HEK293T (cell line): ENCODE measurements around the gene SCGN.

Experiments used
- CTCF ChIA-PET: fragments of 350-600 bp; formaldehyde crosslinking; extraction: SDS; loops from one replicate; lab custom pipeline; 2021; ENCODE audit warnings: antibody characterized with exemption, inconsistent platforms; lab: Yijun Ruan, JAX
- POLR2A ChIA-PET: fragments of 350-600 bp; formaldehyde crosslinking; extraction: SDS; loops from one replicate; lab custom pipeline; 2020; ENCODE audit warnings: antibody characterized with exemption, inconsistent platforms; lab: Yijun Ruan, JAX
- DNase-seq: peaks from one replicate; pipeline ENCODE4 v3.0.0; 2012; ENCODE audit warnings: mixed read lengths; ENCODE audit errors: extremely low spot score
- ARNT ChIP-seq: fragments of 450-650 bp; IDR thresholded peaks from 2 replicates; pipeline ENCODE4 v1.6.1; 2017; ENCODE audit warnings: mild to moderate bottlenecking
- BHLHE40 ChIP-seq: fragments of 450-650 bp; IDR thresholded peaks from 2 replicates; pipeline ENCODE4 v1.6.1; 2016; ENCODE audit warnings: mild to moderate bottlenecking, moderate library complexity, borderline replicate concordance
- CTBP1 ChIP-seq: fragments of 450-650 bp; IDR thresholded peaks from 2 replicates; pipeline ENCODE4 v1.6.1; 2016; ENCODE audit warnings: borderline replicate concordance
- ELF4 ChIP-seq: fragments of 450-650 bp; IDR thresholded peaks from 2 replicates; pipeline ENCODE4 v1.6.1; 2017; ENCODE audit warnings: antibody characterized with exemption
- FOXA1 ChIP-seq: fragments of 450-650 bp; IDR thresholded peaks from 2 replicates; pipeline ENCODE4 v1.6.1; 2016; ENCODE audit warnings: mild to moderate bottlenecking
- FOXK2 ChIP-seq: fragments of 450-650 bp; IDR thresholded peaks from 2 replicates; pipeline ENCODE4 v1.6.1; 2016; ENCODE audit warnings: mild to moderate bottlenecking
- FOXM1 ChIP-seq: fragments of 450-650 bp; IDR thresholded peaks from 2 replicates; pipeline ENCODE4 v1.6.1; 2017; ENCODE audit warnings: mild to moderate bottlenecking, borderline replicate concordance
- HDGF ChIP-seq: fragments of 450-650 bp; IDR thresholded peaks from 2 replicates; pipeline ENCODE4 v1.6.1; 2017; ENCODE audit warnings: antibody characterized with exemption, borderline replicate concordance
- L3MBTL2 ChIP-seq: fragments of 450-650 bp; conservative IDR thresholded peaks from 2 replicates; pipeline ENCODE4 v1.6.1; 2016; ENCODE audit warnings: mild to moderate bottlenecking
- LEF1 ChIP-seq: fragments of 450-650 bp; IDR thresholded peaks from 2 replicates; pipeline ENCODE4 v1.6.1; 2017; ENCODE audit warnings: mild to moderate bottlenecking, borderline replicate concordance
- NFRKB ChIP-seq: fragments of 450-650 bp; IDR thresholded peaks from 2 replicates; pipeline ENCODE4 v1.6.1; 2016; ENCODE audit warnings: mild to moderate bottlenecking, moderate library complexity
- SP1 ChIP-seq: fragments of 450-650 bp; IDR thresholded peaks from 2 replicates; pipeline ENCODE4 v1.6.1; 2017
- SUZ12 ChIP-seq: fragments of 450-650 bp; IDR thresholded peaks from 2 replicates; pipeline ENCODE4 v1.6.1; 2016; ENCODE audit warnings: mild to moderate bottlenecking
- ZNF384 ChIP-seq: fragments of 450-650 bp; IDR thresholded peaks from 2 replicates; pipeline ENCODE4 v1.6.1; 2016
- TF ChIP-seq, protein P1 (sequence below): fragments of 450-650 bp; IDR thresholded peaks from 2 replicates; pipeline ENCODE4 v1.6.1; 2016

Gene SCGN

GRCh38 chr6:25681848-25682247, 29.8 kb downstream of the SCGN start:
- ChIA-PET POLR2A (no interaction called here), CTCF (no interaction called here)
- TF ChIP-seq LEF1 = no peak
- TF ChIP-seq FOXK2 = no peak
- no peak for DNase-seq

DNA sequence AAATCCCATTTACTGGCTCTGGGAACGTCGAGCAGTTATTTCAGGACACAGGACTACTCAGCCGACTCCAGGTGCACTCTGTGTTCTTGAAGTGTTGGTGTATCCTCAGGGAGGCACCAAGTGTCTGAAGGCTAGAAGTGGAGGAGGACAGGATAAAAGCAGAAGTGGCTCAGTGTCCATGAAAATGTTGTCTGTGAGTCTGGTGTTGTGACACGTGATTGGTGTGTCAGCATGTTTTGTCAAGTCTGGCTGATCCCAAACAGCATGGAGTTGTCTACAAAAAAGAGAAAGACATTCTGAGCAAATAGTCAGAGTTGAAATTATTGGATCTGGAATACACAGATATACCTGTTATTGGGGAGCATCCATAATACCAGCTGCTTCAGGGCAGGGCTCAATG, 30.3 kb downstream of the SCGN start:
- CTCF ChIA-PET = no interaction called here
- POLR2A ChIA-PET = no interaction called here
- DNase-seq = no peak
- TF ChIP-seq HDGF = no peak
- TF ChIP-seq FOXA1 = no peak
- TF ChIP-seq ARNT = no peak
- no peak for TF ChIP-seq FOXM1
- no peak for TF ChIP-seq L3MBTL2
- TF ChIP-seq FOXK2 = no peak
- TF ChIP-seq NFRKB = no peak
- TF ChIP-seq, protein P1, sequence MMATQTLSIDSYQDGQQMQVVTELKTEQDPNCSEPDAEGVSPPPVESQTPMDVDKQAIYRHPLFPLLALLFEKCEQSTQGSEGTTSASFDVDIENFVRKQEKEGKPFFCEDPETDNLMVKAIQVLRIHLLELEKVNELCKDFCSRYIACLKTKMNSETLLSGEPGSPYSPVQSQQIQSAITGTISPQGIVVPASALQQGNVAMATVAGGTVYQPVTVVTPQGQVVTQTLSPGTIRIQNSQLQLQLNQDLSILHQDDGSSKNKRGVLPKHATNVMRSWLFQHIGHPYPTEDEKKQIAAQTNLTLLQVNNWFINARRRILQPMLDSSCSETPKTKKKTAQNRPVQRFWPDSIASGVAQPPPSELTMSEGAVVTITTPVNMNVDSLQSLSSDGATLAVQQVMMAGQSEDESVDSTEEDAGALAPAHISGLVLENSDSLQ = no peak
- TF ChIP-seq ELF4 = no peak

DNA sequence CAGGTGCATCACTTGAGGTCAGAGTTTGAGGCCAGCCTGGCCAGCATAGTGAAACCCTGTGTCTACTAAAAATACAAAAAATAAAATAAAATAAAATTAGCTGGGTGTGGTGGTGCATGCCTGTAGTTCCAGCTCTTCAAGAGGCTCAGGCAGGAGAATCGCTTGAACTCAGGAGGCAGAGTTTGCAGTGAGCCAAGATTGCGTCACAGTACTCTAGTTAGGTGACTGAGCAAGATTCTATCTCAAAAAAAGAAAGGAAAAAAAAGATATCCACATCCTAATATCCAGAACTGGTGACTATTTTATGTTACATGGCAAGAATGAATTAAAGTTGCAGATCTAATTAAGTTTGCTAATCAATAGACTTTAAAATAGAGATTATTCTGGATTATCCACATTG, 32.5 kb downstream of the SCGN start:
- DNase-seq = no peak
- POLR2A ChIA-PET = no interaction called here
- TF ChIP-seq, protein P1 = no peak
- no peak for TF ChIP-seq FOXM1
- CTCF ChIA-PET = no interaction called here

GRCh38 chr6:25685251-25685650, 33.2 kb downstream of the SCGN start:
- TF ChIP-seq ELF4 (no peak), ARNT (no peak)
- TF ChIP-seq, protein P1 = no peak
- POLR2A ChIA-PET = no interaction called here
- CTCF ChIA-PET = no interaction called here

DNA sequence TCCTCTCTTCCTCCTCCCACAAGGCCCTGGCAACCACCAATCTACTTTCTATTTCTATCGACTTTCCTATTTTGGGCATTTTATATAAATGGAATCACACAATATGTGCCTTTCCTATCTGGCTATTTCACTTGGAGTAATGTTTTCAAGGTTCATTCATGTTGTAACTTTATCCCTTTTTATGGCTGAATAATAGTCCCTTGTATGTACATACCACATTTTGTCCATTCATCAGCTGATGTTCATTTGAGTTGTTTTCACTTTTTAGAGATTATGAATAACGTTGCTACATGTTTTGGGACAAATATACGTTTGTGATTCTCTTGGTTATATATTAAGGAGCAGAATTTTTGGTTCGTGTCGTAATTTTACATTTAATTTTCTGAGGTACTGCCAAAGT, 33.9 kb downstream of the SCGN start:
- ChIA-PET POLR2A (no interaction called here), CTCF (no interaction called here)
- no peak for DNase-seq
- TF ChIP-seq BHLHE40 (no peak), CTBP1 (no peak)

More at GRCh38 chr6:25685251-25685650, 33.2 kb downstream of the SCGN start:
- no peak for DNase-seq

DNA sequence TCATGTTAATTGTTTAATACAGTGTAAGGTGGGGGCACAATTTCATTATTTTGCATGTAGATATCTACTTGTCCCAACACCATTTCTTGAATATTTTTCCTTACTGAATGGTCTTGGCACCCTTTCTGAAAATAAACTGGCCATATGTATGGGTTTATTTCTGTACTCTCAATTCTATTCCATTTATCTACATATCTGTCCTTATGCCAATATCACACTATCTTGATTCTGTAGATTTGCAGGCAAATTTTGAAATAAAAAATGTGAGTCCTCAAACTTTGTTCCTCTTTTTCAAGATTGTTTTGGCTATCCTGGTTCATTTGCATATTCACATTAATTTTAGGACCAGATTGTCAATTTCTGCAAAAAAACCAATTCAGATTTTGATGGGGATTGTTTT, 34.8 kb downstream of the SCGN start:
- TF ChIP-seq SUZ12 (no peak), HDGF (no peak), L3MBTL2 (no peak), BHLHE40 (no peak), ARNT (no peak), CTBP1 (no peak), NFRKB (no peak), FOXK2 (no peak), ELF4 (no peak), ZNF384 (no peak), SP1 (no peak)
- TF ChIP-seq, protein P1 = no peak
- POLR2A ChIA-PET = no interaction called here
- CTCF ChIA-PET = no interaction called here
- no peak for DNase-seq

DNA sequence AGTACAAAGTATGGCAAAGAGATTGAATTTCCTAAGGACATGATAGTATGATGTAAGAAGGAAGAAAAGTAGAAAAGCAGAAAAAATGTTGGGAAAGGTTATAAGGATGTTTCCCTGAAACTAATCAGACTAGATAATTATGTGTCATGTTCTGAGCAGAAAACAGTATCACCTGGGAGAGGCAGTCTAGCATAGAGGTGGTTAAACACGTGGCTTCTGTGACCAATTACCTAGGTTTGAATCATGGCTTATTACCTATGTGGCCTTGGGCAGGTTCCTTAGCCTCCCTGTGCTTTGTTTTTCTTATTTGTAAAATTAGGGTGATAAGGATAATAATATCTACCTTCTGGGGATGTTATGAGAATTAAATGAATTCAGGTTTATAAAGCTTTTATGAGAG, 38.0 kb downstream of the SCGN start:
- ChIA-PET POLR2A (no interaction called here), CTCF (no interaction called here)
- TF ChIP-seq SUZ12 = no peak
- TF ChIP-seq NFRKB = no peak
- TF ChIP-seq BHLHE40 = no peak
- no peak for TF ChIP-seq FOXK2
- TF ChIP-seq CTBP1 = no peak
- TF ChIP-seq ARNT = no peak
- TF ChIP-seq HDGF = no peak
- TF ChIP-seq LEF1 = no peak
- TF ChIP-seq ZNF384 = no peak
- TF ChIP-seq SP1 = no peak
- TF ChIP-seq FOXM1 = no peak
- TF ChIP-seq ELF4 = no peak
- TF ChIP-seq, protein P1 = no peak
- no peak for DNase-seq
